Skin epidermis (tissue), 12 donors: ENCODE results near the gene NCF2.

Experiments used
- H3K27ac ChIP-seq, 21 experiments: fragments of 200-600 bp; sonication (generic) in 11 of 21; one replicate each; pipeline ENCODE4 v1.5.0; 2020; ENCODE audit warnings: mild to moderate bottlenecking in 3 of 21, inconsistent platforms in 2 of 21, moderate library complexity in 2 of 21
- H3K4me3 ChIP-seq, 7 experiments: fragments of 200-600 bp; sonication (generic) in 2 of 7; one replicate each; pipeline ENCODE4 v1.5.0; 2020; ENCODE audit warnings: inconsistent platforms in 2 of 7, mild to moderate bottlenecking in 2 of 7, moderate library complexity in 1 of 7

NCF2 gene

DNA sequence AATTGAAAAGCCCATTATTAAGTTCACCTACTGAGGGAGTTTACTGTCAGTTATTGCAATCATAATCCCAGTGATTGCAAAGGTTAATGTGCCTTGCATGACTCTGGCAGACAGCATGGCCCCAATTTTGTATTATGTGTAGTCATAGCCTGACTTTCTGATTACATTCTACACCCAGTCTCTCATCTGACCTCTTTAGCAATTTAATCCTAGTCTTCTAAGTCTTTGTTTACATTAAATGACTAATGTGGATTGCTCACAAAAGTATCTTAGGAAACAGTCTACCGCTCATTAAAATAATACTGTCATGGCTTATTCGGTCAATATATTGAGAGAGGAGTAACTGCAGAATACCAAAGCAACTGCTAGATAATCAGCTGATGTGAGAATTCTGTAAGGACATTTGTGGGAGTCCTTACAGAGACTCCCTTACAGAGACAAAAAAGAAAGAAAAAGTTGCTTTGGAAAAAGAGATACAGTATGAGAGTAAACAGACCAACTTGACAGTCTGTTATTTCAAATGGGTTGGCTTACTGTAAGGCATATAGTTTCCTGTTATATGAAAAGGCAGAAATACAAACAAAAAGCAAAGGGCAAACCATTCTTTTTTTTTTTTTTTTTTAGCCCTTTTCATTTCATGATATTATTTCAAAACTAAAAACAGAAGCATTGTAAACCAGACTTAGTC lies 75.1 kb downstream of the NCF2 start:
- no peak overlapping the region for H3K4me3 ChIP-seq
- no peak overlapping the region for H3K27ac ChIP-seq

- Histone ChIP-seq H3K27ac (no peak overlapping the region), H3K4me3 (no peak overlapping the region)
Measured at GRCh38 chr1:183514235-183514634, 76.0 kb downstream of the NCF2 start.

GRCh38 chr1:183512450-183512849 lies 77.8 kb downstream of the NCF2 start:
- H3K4me3 ChIP-seq, result no peak overlapping the region
- no peak overlapping the region for H3K27ac ChIP-seq

DNA sequence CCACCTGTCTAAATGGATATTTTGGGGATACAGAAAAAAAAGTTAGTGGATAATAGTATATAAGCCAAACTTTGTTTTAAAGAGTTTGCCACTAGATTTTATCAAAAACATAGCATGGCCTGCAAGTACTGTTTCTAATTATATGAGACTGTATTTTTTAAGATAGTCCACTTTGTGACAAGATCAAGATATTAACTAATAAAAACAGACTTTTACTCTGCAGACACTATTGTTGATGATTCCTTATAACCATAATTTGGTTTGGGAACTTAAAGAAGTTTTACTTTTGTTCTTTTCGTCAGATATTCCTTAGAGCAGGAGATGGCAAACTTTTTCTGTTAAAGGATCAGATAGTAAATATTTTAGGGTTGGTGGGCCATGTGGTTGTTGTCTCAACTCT lies 81.6 kb downstream of the NCF2 start:
- Histone ChIP-seq H3K4me3 (no peak overlapping the region), H3K27ac (no peak overlapping the region)

DNA sequence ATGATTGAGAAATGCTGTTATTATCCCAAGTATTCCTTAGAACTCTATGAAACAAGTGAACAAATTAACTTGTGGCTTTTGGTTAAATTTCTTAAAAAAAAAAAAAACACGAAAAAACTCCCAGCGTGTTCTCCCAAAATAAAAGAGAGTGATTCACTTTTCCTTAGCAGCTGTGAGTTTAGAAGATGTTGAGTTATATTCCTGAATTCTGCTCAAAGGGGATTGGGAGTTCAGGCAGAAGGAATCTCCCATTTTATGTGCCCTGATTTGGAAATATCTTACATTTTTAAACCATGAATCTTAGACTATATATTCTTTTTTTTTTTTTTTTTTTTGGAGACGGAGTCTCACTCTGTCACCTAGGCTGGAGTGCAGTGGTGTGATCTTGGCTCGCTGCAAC lies 83.7 kb downstream of the NCF2 start:
- H3K27ac ChIP-seq, result no peak overlapping the region
- H3K4me3 ChIP-seq, result no peak overlapping the region
